A673 (cell line): ENCODE measurements around the gene ABCB6.

Experiments
- CTCF ChIP-seq: fragments of 300-800, 200-600 bp; sonication (generic); conservative IDR thresholded peaks from 2 replicates; pipeline ENCODE4 v1.5.1; 2017; ENCODE audit warnings: low read depth, mild to moderate bottlenecking, antibody characterized with exemption, low read length, moderate library complexity, mixed read lengths
- EZH2 ChIP-seq: fragments of 200-600 bp; sonication (generic); IDR thresholded peaks from 2 replicates; pipeline ENCODE4 v1.6.1; 2017; ENCODE audit warnings: borderline replicate concordance, low read depth, mild to moderate bottlenecking, mixed read lengths, antibody characterized with exemption, low read length; ENCODE audit not compliant: poor library complexity, severe bottlenecking

DNA sequence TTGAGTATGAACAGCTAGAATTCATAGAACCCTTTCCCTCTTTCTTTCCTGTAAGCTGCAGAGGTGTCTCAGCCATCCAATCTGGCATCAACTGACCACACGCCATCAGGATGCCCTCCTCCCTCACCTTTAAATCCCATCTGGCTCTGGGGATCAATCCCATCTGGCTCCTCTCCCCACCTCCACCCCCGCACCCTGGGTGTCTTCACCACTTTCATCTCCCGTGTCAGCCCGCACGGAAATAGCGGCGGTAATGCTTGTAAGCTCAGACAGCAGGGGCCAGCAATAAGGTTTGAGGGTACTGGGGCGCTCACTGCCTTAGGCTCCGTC lies 33.8 kb upstream of the ABCB6 start:
- no peak for TF ChIP-seq CTCF
- no peak for TF ChIP-seq EZH2
